ENCODE data around the gene PCSK4. TPM values are rescaled to one million over a fixed set of nuclear protein-coding genes. Genes with fewer than 3 reads are reported as not detected.

The PCSK4 gene
- total RNA-seq, 1 donor from 2014 or later: 12.4 TPM

- no peak for DNase-seq (ENCODE audit: extremely low spot score, unreplicated experiment)
- Mint-ChIP-seq H3K4me1 (ENCODE audit: unreplicated experiment) (no peaks in the 10 kb centered on the region), H3K27me3 (peaks cover 43% of the 10 kb centered on the region), H3K36me3 (no peaks in the 10 kb centered on the region), H3K9me3 (no peaks in the 10 kb centered on the region), H3K27ac (no peak overlapping the region), H3K4me3 (no peak overlapping the region)
- no peak for TF ChIP-seq CTCF (conservative IDR thresholded peaks at IDR 0.05)
Measured at GRCh38 chr19:1527650-1528309, 37.6 kb upstream of the PCSK4 start.

- Mint-ChIP-seq H3K9me3 (no peaks in the 10 kb centered on the region), H3K4me3 (no peak overlapping the region), H3K27me3 (peaks cover 49% of the 10 kb centered on the region), H3K36me3 (no peaks in the 10 kb centered on the region), H3K27ac (no peak overlapping the region), H3K4me1 (ENCODE audit: unreplicated experiment) (no peaks in the 10 kb centered on the region)
- no peak for DNase-seq (ENCODE audit: extremely low spot score, unreplicated experiment)
- TF ChIP-seq CTCF (conservative IDR thresholded peaks at IDR 0.05): no peak
Measured at GRCh38 chr19:1526979-1527649, 37.0 kb upstream of the PCSK4 start.

GRCh38 chr19:1526066-1526778 is 36.1 kb upstream of the PCSK4 start:
- no peak for TF ChIP-seq CTCF (conservative IDR thresholded peaks at IDR 0.05)
- Mint-ChIP-seq H3K9me3 (no peaks in the 10 kb centered on the region), H3K27me3 (peaks cover 58% of the 10 kb centered on the region), H3K27ac (no peak overlapping the region), H3K4me1 (ENCODE audit: unreplicated experiment) (no peaks in the 10 kb centered on the region), H3K4me3 (no peak overlapping the region), H3K36me3 (no peaks in the 10 kb centered on the region)
- no peak for DNase-seq (ENCODE audit: extremely low spot score, unreplicated experiment)

GRCh38 chr19:1525343-1525742 is 35.2 kb upstream of the PCSK4 start:
- Mint-ChIP-seq H3K4me3 (no peak overlapping the region), H3K27me3 (peaks cover 61% of the 10 kb centered on the region), H3K36me3 (no peaks in the 10 kb centered on the region), H3K4me1 (ENCODE audit: unreplicated experiment) (no peaks in the 10 kb centered on the region), H3K9me3 (no peaks in the 10 kb centered on the region), H3K27ac (no peak overlapping the region)
- no peak for DNase-seq (ENCODE audit: extremely low spot score, unreplicated experiment)
- no peak for TF ChIP-seq CTCF (conservative IDR thresholded peaks at IDR 0.05)

- Mint-ChIP-seq H3K4me1 (ENCODE audit: unreplicated experiment) (no peaks in the 10 kb centered on the region), H3K27me3 (peaks cover 57% of the 10 kb centered on the region), H3K9me3 (no peaks in the 10 kb centered on the region), H3K4me3 (peak overlapping the region; percentile 77), H3K36me3 (no peaks in the 10 kb centered on the region), H3K27ac (no peak overlapping the region)
- TF ChIP-seq CTCF (conservative IDR thresholded peaks at IDR 0.05): no peak
- DNase-seq (ENCODE audit: extremely low spot score, unreplicated experiment): no peak
Measured at GRCh38 chr19:1524972-1525325, 34.8 kb upstream of the PCSK4 start.
